ENCODE results near the gene EPHX1. TPM values are rescaled to one million over a fixed set of nuclear protein-coding genes. Genes with fewer than 3 reads are reported as not detected.
"Not testable (repeated sequence)": the region's sequence is repeated elsewhere in the genome, so short reads cannot be mapped to it uniquely, and the experiment has no call there.

The EPHX1 gene
- total RNA-seq, 1 donor, result 39.4 TPM

DNA sequence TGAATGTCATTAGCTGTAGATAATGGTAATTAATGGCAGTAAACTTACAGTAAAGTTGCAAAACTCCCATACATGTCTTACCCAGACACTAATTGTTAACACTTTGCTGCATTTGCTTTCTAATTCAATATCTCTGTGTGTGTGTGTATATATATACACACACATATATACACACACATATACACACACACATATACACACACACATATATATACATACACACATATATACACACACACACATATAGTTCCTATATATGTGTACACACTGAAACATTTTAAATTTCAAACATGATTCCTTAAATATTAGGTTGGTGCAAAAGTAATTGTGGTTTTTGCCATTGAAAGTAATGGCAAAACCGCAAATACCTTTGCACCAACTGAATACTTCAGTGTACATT lies 3.7 kb upstream of the EPHX1 start:
- TF ChIP-seq, protein P1, sequence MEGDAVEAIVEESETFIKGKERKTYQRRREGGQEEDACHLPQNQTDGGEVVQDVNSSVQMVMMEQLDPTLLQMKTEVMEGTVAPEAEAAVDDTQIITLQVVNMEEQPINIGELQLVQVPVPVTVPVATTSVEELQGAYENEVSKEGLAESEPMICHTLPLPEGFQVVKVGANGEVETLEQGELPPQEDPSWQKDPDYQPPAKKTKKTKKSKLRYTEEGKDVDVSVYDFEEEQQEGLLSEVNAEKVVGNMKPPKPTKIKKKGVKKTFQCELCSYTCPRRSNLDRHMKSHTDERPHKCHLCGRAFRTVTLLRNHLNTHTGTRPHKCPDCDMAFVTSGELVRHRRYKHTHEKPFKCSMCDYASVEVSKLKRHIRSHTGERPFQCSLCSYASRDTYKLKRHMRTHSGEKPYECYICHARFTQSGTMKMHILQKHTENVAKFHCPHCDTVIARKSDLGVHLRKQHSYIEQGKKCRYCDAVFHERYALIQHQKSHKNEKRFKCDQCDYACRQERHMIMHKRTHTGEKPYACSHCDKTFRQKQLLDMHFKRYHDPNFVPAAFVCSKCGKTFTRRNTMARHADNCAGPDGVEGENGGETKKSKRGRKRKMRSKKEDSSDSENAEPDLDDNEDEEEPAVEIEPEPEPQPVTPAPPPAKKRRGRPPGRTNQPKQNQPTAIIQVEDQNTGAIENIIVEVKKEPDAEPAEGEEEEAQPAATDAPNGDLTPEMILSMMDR (IDR thresholded peaks at IDR 0.05; ENCODE audit: insufficient read depth, low read length), result no peak
- DNase-seq (ENCODE audit: low read depth), result no peak
- no peak overlapping the region for H3K4me3 ChIP-seq (ENCODE audit: low read depth, low read length)

DNA sequence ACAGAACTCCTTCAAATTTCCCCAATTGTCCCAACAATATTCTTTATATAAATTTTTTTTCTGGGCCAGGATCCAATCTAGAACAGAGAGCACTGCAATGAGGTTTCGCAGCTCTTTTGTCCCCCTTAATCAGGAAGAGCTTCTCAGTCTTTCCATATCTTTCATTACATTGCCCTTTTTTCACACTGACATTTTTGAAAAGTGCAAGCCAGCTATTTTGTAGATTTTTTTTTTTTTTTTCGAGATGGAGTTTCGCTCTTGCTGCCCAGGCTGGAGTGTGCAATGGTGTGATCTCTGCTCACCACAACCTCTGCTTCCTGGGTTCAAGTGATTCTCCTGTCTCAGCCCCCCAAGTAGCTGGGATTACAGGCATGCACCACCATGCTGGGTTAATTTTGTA lies 3.2 kb upstream of the EPHX1 start:
- H3K4me3 ChIP-seq (ENCODE audit: low read depth, low read length); DNase-seq (ENCODE audit: low read depth): not testable (repeated sequence)

DNA sequence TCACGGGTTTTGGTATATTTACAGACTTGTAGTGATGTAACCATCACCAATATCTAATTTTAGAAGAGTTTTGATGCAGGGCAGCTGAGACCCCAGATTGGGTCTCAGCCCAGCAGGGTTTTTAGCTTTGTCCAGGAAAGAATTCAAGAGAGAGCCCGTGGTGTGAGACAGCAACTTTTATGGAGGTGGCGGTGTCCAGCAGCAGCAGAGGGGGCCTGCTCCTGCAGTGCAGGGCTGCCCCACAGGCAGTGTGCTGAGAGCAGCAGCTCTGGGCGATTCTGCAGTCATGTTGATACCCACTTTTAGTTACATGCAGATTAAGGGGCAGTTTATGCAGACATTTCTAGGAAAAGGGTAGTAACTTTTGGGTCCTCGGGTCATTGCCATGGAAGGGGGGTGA lies 1.8 kb upstream of the EPHX1 start:
- no peak overlapping the region for H3K4me3 ChIP-seq (ENCODE audit: low read depth, low read length)
- DNase-seq (ENCODE audit: low read depth), result no peak
- TF ChIP-seq, protein P1 (IDR thresholded peaks at IDR 0.05; ENCODE audit: insufficient read depth, low read length), result no peak

DNA sequence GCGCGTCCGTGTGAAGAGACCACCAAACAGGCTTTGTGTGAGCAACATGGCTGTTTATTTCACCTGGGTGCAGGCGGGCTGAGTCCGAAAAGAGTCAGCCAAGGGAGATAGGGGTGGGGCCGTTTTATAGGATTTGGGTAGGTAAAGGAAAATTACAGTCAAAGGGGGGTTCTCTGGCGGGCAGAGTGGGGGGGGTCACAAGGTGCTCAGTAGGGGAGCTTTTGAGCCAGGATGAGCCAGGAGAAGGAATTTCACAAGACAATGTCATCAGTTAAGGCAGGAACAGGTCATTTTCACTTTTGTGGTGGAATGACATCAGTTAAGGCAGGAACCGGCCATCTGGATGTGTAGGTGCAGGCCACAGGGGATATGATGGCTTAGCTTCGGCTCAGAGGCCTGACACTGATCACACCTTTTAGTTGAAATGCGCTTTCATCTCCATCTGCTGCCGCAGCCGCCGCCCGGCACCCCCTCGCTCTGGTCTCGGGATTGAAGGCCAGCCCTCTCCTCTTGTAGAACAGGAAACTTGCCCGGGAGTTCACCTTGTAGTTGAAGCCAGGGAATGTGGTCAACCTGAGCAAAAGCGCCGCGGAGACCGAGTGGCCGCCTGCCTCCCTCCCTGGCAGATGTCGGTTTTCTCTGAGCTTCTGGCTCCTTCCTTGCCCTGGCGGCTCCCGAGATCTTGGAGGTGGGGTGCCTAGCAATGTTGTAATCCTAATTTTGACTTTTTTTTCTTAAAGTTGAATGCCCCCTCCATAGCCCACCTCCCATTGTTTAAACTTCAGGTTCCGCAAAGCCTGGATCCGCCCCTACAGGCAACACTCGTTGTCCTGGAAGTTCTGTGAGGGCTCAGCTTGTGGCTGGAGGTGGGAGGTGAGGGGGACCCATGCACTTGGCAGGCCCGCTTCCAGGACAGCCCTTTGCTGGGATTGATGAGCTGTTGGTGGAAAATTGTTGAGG lies 935 bp downstream of the EPHX1 start:
- peak; percentile 28 for DNase-seq (ENCODE audit: low read depth)
- H3K4me3 ChIP-seq (ENCODE audit: low read depth, low read length), result peak overlapping the region; percentile 91

DNA sequence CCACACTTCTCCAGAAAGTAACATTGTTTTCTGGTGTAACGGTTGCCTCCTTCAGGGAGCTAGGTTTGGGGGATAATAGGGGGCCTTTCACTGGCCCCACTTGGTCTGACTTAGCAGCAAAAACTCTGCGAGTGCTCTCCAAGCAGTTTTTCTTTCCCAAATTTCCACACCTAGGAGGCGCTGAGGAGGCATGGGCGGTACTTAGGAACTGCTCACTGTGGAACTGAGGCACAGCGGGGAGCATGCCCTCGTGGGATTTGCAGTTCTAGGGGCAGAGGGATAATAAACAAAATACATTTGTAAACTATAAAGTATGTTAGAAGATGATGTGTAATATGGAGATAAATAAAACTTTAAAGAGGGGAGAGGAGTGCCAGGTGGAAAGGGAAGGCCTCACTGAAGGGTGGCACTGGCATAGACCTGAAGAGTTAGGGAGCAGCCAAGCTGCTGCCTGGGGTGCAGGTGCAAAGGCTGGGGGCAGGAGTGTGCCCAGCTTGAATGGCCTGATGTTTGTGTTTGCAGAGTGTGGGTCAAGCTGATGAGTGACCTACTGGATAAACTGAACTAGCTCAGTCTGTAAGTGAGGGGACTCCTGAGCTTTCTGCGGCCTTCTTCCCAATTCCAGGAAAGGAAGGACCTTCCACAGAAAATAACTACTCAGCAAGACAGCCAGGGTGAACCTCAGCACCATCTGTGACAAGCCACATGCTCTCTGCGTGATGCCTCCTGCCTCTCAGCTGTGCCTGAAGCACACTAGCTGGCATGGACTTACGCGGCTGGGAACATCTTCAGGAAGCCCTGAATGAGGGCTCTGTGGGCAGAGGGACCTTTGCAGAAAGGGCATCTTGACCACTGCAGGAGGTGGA lies 1.9 kb downstream of the EPHX1 start:
- peak overlapping the region; percentile 72 for H3K4me3 ChIP-seq (ENCODE audit: low read depth, low read length)
- TF ChIP-seq, protein P1 (IDR thresholded peaks at IDR 0.05; ENCODE audit: insufficient read depth, low read length), result peak; percentile 57
- peak; percentile 30 for DNase-seq (ENCODE audit: low read depth)

DNA sequence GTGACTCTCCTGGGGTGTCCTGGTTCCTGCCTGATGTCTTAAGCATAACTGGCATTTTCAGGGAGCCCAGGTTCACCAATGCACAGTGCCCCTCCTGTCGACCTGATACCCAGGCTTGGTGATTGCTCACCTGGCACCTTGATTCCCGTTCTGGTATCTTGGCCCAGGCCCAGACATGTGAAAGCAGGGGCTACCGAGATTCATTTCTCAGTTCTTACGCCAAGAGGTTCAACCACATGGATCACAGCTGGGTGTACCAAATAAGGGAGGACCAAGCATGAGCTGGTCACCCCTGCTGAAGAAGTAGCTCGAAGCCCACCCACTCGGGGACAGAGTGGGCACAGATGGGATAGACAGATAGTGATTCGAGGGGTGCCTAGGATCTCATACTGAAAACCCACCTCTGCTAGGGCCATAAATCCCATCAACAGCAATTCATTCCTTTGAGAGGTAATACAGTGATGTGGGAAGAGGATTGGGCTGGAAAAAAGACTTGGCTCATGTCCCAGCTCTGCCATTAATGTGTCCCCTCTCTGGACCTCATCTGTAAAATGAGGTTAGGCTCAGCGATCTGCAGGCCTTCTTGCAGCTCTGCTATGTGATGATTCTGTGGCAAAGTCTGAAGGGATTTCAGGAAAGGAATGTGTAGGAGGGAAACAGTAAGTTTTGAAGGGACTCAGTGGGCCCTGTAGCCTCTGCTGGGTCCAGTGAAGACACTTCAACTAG lies 2.7 kb downstream of the EPHX1 start:
- TF ChIP-seq, protein P1 (IDR thresholded peaks at IDR 0.05; ENCODE audit: insufficient read depth, low read length), result no peak
- DNase-seq (ENCODE audit: low read depth), result peak; percentile 30
- H3K4me3 ChIP-seq (ENCODE audit: low read depth, low read length), result no peak overlapping the region

DNA sequence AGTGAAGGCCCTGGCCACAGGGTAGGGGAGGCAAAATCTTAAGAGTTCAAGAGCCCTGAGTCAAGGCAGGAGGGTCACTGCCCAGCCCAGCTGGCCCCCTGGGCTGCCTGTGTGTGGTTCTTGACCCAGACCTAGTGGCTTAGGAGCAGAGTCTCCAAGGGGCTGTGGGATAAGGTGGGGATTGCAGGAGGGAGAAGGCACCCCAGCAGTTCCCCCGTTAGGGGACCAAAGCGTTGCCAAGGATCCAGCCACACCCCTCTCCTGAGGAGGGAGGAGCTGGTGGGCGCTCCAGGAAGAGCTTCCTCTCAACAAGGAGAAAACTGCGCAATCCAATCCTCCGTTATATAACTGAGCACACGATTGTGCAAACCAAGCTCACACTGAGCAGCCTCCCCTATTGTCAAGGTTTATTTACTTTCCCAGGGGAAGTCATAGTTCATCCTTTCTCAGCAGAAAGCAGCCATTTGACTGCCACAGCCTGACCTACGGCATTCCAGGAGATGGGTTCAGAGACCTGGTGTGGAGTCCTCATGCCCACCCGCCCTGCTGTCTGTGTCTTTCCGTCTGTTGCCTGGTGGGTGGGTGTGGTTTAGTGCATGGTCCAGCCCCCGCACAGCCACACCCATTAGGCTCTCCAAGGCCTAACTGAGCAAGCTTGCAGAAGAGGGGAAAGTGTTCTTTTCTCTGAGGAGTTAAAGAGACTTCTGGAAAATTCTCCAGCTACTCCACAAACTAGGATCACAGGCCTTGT lies 3.5 kb downstream of the EPHX1 start:
- TF ChIP-seq, protein P1 (IDR thresholded peaks at IDR 0.05; ENCODE audit: insufficient read depth, low read length), result no peak
- DNase-seq (ENCODE audit: low read depth), result peak; percentile 90
- H3K4me3 ChIP-seq (ENCODE audit: low read depth, low read length), result no peak overlapping the region

Measured in fibroblast of the aortic adventitia (primary cell).